ENCODE results near the gene TMEM94. TPM values are rescaled to one million over a fixed set of nuclear protein-coding genes. Genes with fewer than 3 reads are reported as not detected.

Gene TMEM94
- total RNA-seq, 1 donor from 2014 or later: 43.2 TPM

- DNase-seq (ENCODE audit: extremely low spot score in 2 of 2): no peak
- intact Hi-C loops (cut with DNase I): no loop called here
- no peaks in the 10 kb centered on the region for H3K9me3 ChIP-seq
- H3K4me3 ChIP-seq: no peak overlapping the region
- no peaks in the 10 kb centered on the region for H3K27me3 ChIP-seq
- H3K4me1 ChIP-seq: peaks cover 8% of the 10 kb centered on the region
- no peak overlapping the region for H3K27ac ChIP-seq
- H3K36me3 ChIP-seq: no peaks in the 10 kb centered on the region
- TF ChIP-seq POLR2A (IDR thresholded peaks at IDR 0.05) (no peak), CTCF (IDR thresholded peaks at IDR 0.05) (no peak), POLR2AphosphoS5 (IDR thresholded peaks at IDR 0.05; ENCODE audit: insufficient read depth in 1 of 2, low read depth in 1 of 2) (no peak)
Observed at GRCh38 chr17:75546181-75546580, 89.7 kb downstream of the TMEM94 start.

- no peak overlapping the region for H3K27ac ChIP-seq
- intact Hi-C loops (cut with DNase I): no loop called here
- H3K4me3 ChIP-seq: no peak overlapping the region
- TF ChIP-seq CTCF (IDR thresholded peaks at IDR 0.05): no peak
- no peaks in the 10 kb centered on the region for H3K36me3 ChIP-seq
- H3K4me1 ChIP-seq: peaks cover 8% of the 10 kb centered on the region
- DNase-seq (ENCODE audit: extremely low spot score in 2 of 2): no peak
- no peaks in the 10 kb centered on the region for H3K27me3 ChIP-seq
- H3K9me3 ChIP-seq: no peaks in the 10 kb centered on the region
Observed at GRCh38 chr17:75547091-75547490, 90.7 kb downstream of the TMEM94 start.

- Histone ChIP-seq H3K27ac (no peak overlapping the region), H3K36me3 (no peaks in the 10 kb centered on the region), H3K27me3 (no peaks in the 10 kb centered on the region), H3K9me3 (no peaks in the 10 kb centered on the region), H3K4me1 (peaks cover 8% of the 10 kb centered on the region), H3K4me3 (no peak overlapping the region)
- TF ChIP-seq POLR2AphosphoS5 (IDR thresholded peaks at IDR 0.05; ENCODE audit: insufficient read depth in 1 of 2, low read depth in 1 of 2) (no peak), POLR2A (IDR thresholded peaks at IDR 0.05) (no peak), CTCF (IDR thresholded peaks at IDR 0.05) (no peak)
- DNase-seq (ENCODE audit: extremely low spot score in 2 of 2): no peak
- intact Hi-C loops (cut with DNase I): no loop called here
Observed at GRCh38 chr17:75548813-75549212, 92.4 kb downstream of the TMEM94 start.

Small RNA genes within 50 kb of the gene (microRNA-seq; reads per million reads assigned to microRNA genes)
- not detected for gene MIR6785 (ENCODE audit: borderline number of aligned reads, borderline replicate concordance)

Small RNA genes within 50 kb of the gene (small RNA-seq; reads per million reads assigned to genes)
- gene RF00019 (not detected), gene RNU6-938P (not detected)

Other genes starting within 250 kb of the TMEM94 start
- gene GGA3, start 195.0 kb upstream of the TMEM94 start, total RNA-seq: 36.8 TPM
- gene MRPS7, start 194.8 kb upstream of the TMEM94 start, total RNA-seq: 40.3 TPM
- 26.3 TPM for gene MIF4GD, start 185.4 kb upstream of the TMEM94 start, total RNA-seq
- 16.7 TPM for gene SLC25A19, start 167.2 kb upstream of the TMEM94 start, total RNA-seq
- gene GRB2, start 51.0 kb upstream of the TMEM94 start, total RNA-seq: 71.9 TPM
- gene CASKIN2, start 58.9 kb downstream of the TMEM94 start, total RNA-seq: 19.9 TPM
- gene TSEN54, start 59.9 kb downstream of the TMEM94 start, total RNA-seq: 30.9 TPM
- gene LLGL2, start 69.1 kb downstream of the TMEM94 start, total RNA-seq: 44.9 TPM
- 160 TPM for gene MYO15B, start 131.2 kb downstream of the TMEM94 start, total RNA-seq
- gene SMIM5, start 176.8 kb downstream of the TMEM94 start, total RNA-seq: 2.2 TPM
- 44.0 TPM for gene RECQL5, start 210.5 kb downstream of the TMEM94 start, total RNA-seq
- 79.1 TPM for gene SAP30BP, start 210.7 kb downstream of the TMEM94 start, total RNA-seq

All from vagina (tissue), 2 donors.